Bronchial epithelial cell (primary cell): ENCODE data around the gene CRYBG1. TPM values are rescaled to one million over a fixed set of nuclear protein-coding genes. Genes with fewer than 3 reads are reported as not detected.

Source experiments
- DNase-seq: peaks from one replicate; pipeline ENCODE4 v3.0.0-alpha.2; 2010; ENCODE audit warnings: low read depth
- FAIRE-seq: peaks from 2 replicates; lab custom pipeline; 2011; peaks lifted over from hg19 to GRCh38; lab: Jason Lieb, UNC
- H3K27me3 ChIP-seq: 2 replicates; pipeline ENCODE4 v1.5.1; 2011; ENCODE audit warnings: low read length; ENCODE audit not compliant: control insufficient read depth, insufficient read depth
- H3K36me3 ChIP-seq: 2 replicates; pipeline ENCODE4 v1.5.1; 2011; ENCODE audit warnings: low read length; ENCODE audit not compliant: control insufficient read depth, insufficient read depth
- H3K4me3 ChIP-seq: 2 replicates; pipeline ENCODE4 v1.5.1; 2011; ENCODE audit warnings: mild to moderate bottlenecking, low read depth, low read length, control low read depth
- total RNA-seq: library from RNA; depleted of rRNA; stranded (reverse); fragments of >200 nt; gene quantifications from 2 replicates; pipeline ENCODE4 v1.2.1, GENCODE V29; 2014
- TF ChIP-seq, protein P1 (sequence below): IDR thresholded peaks from 2 replicates; pipeline ENCODE4 v1.5.1; 2011; ENCODE audit warnings: mild to moderate bottlenecking, moderate library complexity, low read length, control low read depth, inconsistent platforms; ENCODE audit not compliant: insufficient read depth, severe bottlenecking

The CRYBG1 gene
- total RNA-seq, 1 donor from 2014 or later = 45.0 TPM

- Histone ChIP-seq H3K27me3 (no peaks in the 10 kb centered on the region), H3K4me3 (no peak overlapping the region), H3K36me3 (no peaks in the 10 kb centered on the region)
- no peak for FAIRE-seq
- TF ChIP-seq, protein P1, sequence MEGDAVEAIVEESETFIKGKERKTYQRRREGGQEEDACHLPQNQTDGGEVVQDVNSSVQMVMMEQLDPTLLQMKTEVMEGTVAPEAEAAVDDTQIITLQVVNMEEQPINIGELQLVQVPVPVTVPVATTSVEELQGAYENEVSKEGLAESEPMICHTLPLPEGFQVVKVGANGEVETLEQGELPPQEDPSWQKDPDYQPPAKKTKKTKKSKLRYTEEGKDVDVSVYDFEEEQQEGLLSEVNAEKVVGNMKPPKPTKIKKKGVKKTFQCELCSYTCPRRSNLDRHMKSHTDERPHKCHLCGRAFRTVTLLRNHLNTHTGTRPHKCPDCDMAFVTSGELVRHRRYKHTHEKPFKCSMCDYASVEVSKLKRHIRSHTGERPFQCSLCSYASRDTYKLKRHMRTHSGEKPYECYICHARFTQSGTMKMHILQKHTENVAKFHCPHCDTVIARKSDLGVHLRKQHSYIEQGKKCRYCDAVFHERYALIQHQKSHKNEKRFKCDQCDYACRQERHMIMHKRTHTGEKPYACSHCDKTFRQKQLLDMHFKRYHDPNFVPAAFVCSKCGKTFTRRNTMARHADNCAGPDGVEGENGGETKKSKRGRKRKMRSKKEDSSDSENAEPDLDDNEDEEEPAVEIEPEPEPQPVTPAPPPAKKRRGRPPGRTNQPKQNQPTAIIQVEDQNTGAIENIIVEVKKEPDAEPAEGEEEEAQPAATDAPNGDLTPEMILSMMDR = no peak
- peak; percentile 35 for DNase-seq
Measured at GRCh38 chr6:106488494-106489370, 128.2 kb downstream of the CRYBG1 start.

DNA sequence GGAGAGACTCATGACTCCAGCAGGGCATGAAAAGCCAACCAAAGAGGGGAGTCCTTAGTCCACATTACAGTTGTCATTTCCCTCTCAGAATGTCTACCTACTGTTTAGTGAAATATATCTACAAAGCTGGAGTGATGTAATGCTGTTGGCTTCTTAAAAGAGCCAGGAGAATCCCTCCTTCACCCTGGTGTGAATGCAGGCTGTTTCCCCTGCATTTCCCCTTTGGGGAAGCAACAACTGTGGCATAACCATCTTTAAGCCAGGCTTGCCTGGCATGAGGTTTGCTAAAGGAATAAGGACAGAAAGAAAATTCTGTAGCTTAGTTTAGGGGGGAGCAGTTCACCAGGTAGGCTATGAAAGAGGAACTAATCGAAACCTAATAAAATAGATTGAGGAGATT, 129.5 kb downstream of the CRYBG1 start:
- no peak overlapping the region for H3K4me3 ChIP-seq
- H3K27me3 ChIP-seq = no peaks in the 10 kb centered on the region
- FAIRE-seq (no peak), DNase-seq (peak; percentile 23)
- TF ChIP-seq, protein P1 = no peak
- no peaks in the 10 kb centered on the region for H3K36me3 ChIP-seq

DNA sequence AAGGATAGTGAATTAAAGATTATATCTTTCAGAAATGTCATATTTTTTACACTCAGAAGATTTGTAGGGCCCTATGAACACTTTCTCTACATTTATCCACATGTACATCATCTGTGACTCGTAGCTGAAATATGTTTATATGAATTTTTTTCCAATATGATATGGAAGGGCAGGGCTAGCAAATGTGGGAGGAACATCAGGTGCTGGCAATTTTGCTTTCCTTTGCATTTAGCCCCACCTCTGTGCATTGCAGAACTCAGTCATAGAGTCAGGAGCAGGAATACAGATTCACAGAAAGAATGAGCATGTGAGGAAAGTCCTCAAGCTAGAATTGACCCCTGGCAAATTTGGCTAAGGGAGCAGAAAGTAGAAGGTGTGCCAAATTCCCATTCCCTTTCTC, 129.9 kb downstream of the CRYBG1 start:
- DNase-seq (peak; percentile 80), FAIRE-seq (no peak)
- H3K27me3 ChIP-seq = no peaks in the 10 kb centered on the region
- H3K36me3 ChIP-seq = no peaks in the 10 kb centered on the region
- TF ChIP-seq, protein P1 = no peak
- H3K4me3 ChIP-seq = no peak overlapping the region

GRCh38 chr6:106490974-106491373, 130.5 kb downstream of the CRYBG1 start:
- FAIRE-seq (no peak), DNase-seq (peak; percentile 64)
- Histone ChIP-seq H3K27me3 (no peaks in the 10 kb centered on the region), H3K36me3 (no peaks in the 10 kb centered on the region), H3K4me3 (no peak overlapping the region)
- TF ChIP-seq, protein P1 = no peak

GRCh38 chr6:106495014-106495413, 134.5 kb downstream of the CRYBG1 start:
- H3K4me3 ChIP-seq = peak overlapping the region; percentile 58
- H3K27me3 ChIP-seq = no peaks in the 10 kb centered on the region
- DNase-seq = peak; percentile 57
- TF ChIP-seq, protein P1 = no peak
- FAIRE-seq = no peak
- peaks cover 3% of the 10 kb centered on the region for H3K36me3 ChIP-seq

DNA sequence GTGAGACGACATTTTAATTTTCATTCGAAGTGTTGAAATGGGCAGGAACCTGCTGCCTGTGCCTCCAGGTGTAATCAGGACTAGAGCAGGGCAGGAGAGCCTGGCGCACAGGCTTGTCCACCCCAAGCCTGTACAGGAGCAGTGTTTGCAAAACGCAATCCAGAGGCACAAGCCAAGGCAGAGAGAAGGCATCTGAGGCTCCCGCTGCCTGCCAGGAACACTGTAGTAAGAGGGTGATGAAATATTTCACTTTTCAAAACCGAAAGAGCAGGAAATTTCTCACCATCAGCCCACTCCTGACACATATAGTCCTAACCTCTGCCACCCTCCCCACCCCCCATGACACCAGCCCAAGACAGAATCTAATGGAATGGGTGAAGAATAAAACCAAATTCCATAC, 136.3 kb downstream of the CRYBG1 start:
- peak; percentile 81 for FAIRE-seq
- peak; percentile 98 for DNase-seq
- H3K4me3 ChIP-seq = peak overlapping the region; percentile 58

More for the DNA sequence above, 136.3 kb downstream of the CRYBG1 start:
- Histone ChIP-seq H3K27me3 (no peaks in the 10 kb centered on the region), H3K36me3 (peaks cover 3% of the 10 kb centered on the region)
- TF ChIP-seq, protein P1 = no peak
